ENCODE results near the gene RAI2.

Gene RAI2

DNA sequence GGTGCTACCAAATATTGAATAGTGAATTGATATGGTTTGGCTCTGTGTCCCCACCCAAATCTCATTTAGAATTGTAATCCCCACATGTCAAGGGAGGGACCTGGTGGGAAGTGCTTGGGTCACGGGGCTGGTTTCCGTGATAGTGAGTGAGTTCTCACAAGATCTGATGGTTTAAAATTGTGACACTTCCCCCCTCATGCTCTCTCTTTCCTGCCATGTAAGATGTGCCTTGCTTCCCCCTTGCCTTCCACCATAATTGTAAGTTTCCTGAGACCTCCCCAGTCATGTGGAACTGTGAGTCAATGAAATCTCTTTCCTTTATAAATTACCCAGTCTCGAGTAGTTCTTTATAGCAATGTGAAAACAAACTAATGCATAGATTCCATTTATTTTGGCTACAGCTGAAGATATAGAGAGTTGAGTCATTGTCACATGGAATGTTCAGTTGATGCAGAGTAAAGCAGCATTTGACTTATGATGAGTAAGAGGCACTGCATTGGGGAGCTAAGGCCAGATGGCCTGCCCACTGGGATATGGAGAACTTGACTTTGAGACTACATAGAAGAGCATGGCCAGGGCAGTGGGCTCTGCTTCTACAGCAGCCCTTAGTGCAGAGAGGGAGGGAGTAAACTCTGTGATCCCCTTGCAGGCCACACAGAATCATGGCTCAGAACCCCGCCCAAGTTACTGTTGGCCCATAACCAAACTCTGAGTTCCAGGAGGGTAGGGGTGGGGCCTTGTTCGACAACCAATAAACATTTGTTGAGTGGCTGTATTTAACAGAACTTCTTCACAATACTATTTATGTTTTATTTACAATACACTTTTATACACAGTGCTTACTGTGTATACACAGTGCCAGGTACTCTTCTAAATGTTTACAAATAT, 34.2 kb downstream of the RAI2 start:
- CTCF ChIA-PET, result no interaction called here

DNA sequence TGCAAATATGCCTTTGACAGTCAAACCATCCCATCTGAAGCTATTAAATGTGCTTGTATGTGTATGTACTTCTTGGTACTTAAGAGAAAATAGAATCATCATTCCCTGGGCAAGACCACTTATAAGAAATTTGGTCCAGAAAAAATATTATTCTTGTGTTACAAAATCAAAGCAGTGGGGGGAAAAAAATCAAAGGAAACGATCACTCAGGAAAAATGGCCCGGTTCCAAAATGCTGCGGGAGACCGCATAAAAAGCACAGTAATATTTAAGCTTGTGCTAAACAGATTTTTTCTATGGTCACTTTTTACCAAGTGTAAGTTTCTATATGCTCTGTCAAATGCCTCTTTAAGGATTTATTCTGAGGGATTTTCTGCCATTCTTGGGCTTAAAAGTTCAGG, 36.1 kb downstream of the RAI2 start:
- no peak for DNase-seq (ENCODE audit: extremely low spot score)
- CTCF ChIA-PET, result no interaction called here
- POLR2A ChIA-PET, result no interaction called here
- TF ChIP-seq FOXM1 (IDR thresholded peaks at IDR 0.05; ENCODE audit: borderline replicate concordance) (no peak), FOXK2 (IDR thresholded peaks at IDR 0.05) (no peak), HDGF (IDR thresholded peaks at IDR 0.05; ENCODE audit: borderline replicate concordance) (no peak), L3MBTL2 (conservative IDR thresholded peaks at IDR 0.05) (no peak), SP1 (IDR thresholded peaks at IDR 0.05) (no peak), FOXA1 (IDR thresholded peaks at IDR 0.05) (no peak), CTBP1 (IDR thresholded peaks at IDR 0.05; ENCODE audit: borderline replicate concordance) (no peak), LEF1 (IDR thresholded peaks at IDR 0.05; ENCODE audit: borderline replicate concordance) (no peak), ARNT (IDR thresholded peaks at IDR 0.05) (no peak), TARDBP (IDR thresholded peaks at IDR 0.05) (no peak)

More for the DNA sequence above, 34.2 kb downstream of the RAI2 start:
- DNase-seq (ENCODE audit: extremely low spot score), result no peak
- POLR2A ChIA-PET, result no interaction called here
- TF ChIP-seq SUZ12 (IDR thresholded peaks at IDR 0.05) (no peak), HDGF (IDR thresholded peaks at IDR 0.05; ENCODE audit: borderline replicate concordance) (no peak), BHLHE40 (IDR thresholded peaks at IDR 0.05; ENCODE audit: borderline replicate concordance) (no peak), L3MBTL2 (conservative IDR thresholded peaks at IDR 0.05) (no peak), ELF4 (IDR thresholded peaks at IDR 0.05) (no peak), SP1 (IDR thresholded peaks at IDR 0.05) (no peak), LEF1 (IDR thresholded peaks at IDR 0.05; ENCODE audit: borderline replicate concordance) (no peak), TARDBP (IDR thresholded peaks at IDR 0.05) (no peak), FOXM1 (IDR thresholded peaks at IDR 0.05; ENCODE audit: borderline replicate concordance) (no peak), ZNF384 (IDR thresholded peaks at IDR 0.05) (no peak), ARNT (IDR thresholded peaks at IDR 0.05) (no peak), CTBP1 (IDR thresholded peaks at IDR 0.05; ENCODE audit: borderline replicate concordance) (no peak), FOXA1 (IDR thresholded peaks at IDR 0.05) (no peak), NFRKB (IDR thresholded peaks at IDR 0.05) (no peak), FOXK2 (IDR thresholded peaks at IDR 0.05) (no peak)

DNA sequence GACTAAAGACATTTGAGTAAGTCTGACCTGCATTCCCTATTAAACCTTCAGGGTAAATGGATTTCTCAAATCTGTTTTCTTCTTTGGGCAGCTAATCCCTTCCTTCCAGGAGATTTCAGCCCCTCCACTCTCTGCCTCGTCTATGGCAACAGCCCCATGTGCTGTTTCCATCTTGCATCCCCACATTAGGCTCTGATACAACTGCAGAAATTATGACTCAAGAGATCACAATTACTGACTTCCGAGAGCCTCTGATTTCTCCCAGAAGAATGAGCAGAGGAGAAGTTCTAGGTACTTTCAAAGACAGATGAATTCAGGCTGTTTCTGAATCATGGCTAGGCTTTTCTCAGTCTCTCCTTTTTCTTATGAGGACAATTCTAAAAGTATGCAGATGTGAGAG, 38.7 kb downstream of the RAI2 start:
- POLR2A ChIA-PET, result no interaction called here
- no peak for DNase-seq (ENCODE audit: extremely low spot score)
- TF ChIP-seq ZNF384 (IDR thresholded peaks at IDR 0.05) (no peak), TARDBP (IDR thresholded peaks at IDR 0.05) (no peak), ARNT (IDR thresholded peaks at IDR 0.05) (no peak), LEF1 (IDR thresholded peaks at IDR 0.05; ENCODE audit: borderline replicate concordance) (no peak), FOXA1 (IDR thresholded peaks at IDR 0.05) (no peak), FOXK2 (IDR thresholded peaks at IDR 0.05) (no peak), SUZ12 (IDR thresholded peaks at IDR 0.05) (no peak), SP1 (IDR thresholded peaks at IDR 0.05) (no peak), BHLHE40 (IDR thresholded peaks at IDR 0.05; ENCODE audit: borderline replicate concordance) (no peak), ELF4 (IDR thresholded peaks at IDR 0.05) (no peak), CTBP1 (IDR thresholded peaks at IDR 0.05; ENCODE audit: borderline replicate concordance) (no peak), L3MBTL2 (conservative IDR thresholded peaks at IDR 0.05) (no peak), NFRKB (IDR thresholded peaks at IDR 0.05) (no peak)
- TF ChIP-seq, protein P1, sequence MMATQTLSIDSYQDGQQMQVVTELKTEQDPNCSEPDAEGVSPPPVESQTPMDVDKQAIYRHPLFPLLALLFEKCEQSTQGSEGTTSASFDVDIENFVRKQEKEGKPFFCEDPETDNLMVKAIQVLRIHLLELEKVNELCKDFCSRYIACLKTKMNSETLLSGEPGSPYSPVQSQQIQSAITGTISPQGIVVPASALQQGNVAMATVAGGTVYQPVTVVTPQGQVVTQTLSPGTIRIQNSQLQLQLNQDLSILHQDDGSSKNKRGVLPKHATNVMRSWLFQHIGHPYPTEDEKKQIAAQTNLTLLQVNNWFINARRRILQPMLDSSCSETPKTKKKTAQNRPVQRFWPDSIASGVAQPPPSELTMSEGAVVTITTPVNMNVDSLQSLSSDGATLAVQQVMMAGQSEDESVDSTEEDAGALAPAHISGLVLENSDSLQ (IDR thresholded peaks at IDR 0.05), result no peak
- CTCF ChIA-PET, result interaction anchor here (0.6 kb wide), 1 partner anchor 437 kb away, joined by 4 read pairs; no protein-coding TSS in a partner anchor

DNA sequence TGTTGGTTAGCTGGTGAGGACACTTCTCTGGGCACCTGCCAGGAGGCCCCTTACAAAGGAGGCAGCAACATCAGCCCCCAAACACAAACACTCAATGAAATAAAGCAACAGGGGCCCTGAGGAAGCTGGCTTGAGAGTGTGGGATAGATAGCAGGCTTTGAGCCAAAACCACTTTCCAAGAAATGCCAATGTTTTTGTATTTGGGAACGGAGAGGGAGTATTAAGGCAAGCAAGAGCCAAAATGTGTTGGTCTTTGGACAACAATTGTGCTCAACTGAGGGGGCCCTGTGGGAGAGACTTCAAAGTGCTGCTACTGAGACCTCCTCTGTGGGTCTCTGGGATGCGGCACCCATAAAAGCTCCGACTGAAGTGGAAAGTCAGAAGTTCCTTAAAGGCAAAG, 41.0 kb downstream of the RAI2 start:
- CTCF ChIA-PET, result no interaction called here
- no peak for DNase-seq (ENCODE audit: extremely low spot score)
- TF ChIP-seq TARDBP (IDR thresholded peaks at IDR 0.05), result no peak
- TF ChIP-seq FOXM1 (IDR thresholded peaks at IDR 0.05; ENCODE audit: borderline replicate concordance), result no peak
- TF ChIP-seq CTBP1 (IDR thresholded peaks at IDR 0.05; ENCODE audit: borderline replicate concordance), result no peak
- no peak for TF ChIP-seq BHLHE40 (IDR thresholded peaks at IDR 0.05; ENCODE audit: borderline replicate concordance)
- TF ChIP-seq FOXA1 (IDR thresholded peaks at IDR 0.05), result no peak
- no peak for TF ChIP-seq L3MBTL2 (conservative IDR thresholded peaks at IDR 0.05)
- no peak for TF ChIP-seq SP1 (IDR thresholded peaks at IDR 0.05)
- POLR2A ChIA-PET, result no interaction called here

DNA sequence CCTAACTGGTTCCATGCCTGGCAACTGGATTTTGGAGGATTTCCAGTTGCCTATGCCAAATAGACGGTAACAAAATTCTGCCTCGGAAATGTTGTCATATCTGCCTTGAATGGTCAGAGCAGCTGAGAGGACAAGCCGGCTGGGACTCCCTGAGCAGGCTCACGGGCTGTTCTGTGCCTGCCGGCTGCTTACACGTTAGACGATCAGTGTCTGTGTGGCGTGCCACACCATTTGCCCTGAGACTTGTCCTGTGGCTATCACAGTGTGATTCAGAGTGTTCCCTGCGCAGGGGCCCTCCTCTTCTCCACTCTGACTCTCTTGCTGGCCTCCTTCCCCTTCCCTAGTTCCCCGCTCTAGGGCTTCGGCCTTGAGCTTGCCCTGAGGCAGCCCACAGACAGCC, 42.4 kb downstream of the RAI2 start:
- no peak for TF ChIP-seq BHLHE40 (IDR thresholded peaks at IDR 0.05; ENCODE audit: borderline replicate concordance)
- TF ChIP-seq, protein P1 (IDR thresholded peaks at IDR 0.05), result no peak
- ChIA-PET POLR2A (no interaction called here), CTCF (interaction anchor here (0.6 kb wide), 1 partner anchor 141 kb away, joined by 3 read pairs; no protein-coding TSS in a partner anchor)
- no peak for DNase-seq (ENCODE audit: extremely low spot score)

DNA sequence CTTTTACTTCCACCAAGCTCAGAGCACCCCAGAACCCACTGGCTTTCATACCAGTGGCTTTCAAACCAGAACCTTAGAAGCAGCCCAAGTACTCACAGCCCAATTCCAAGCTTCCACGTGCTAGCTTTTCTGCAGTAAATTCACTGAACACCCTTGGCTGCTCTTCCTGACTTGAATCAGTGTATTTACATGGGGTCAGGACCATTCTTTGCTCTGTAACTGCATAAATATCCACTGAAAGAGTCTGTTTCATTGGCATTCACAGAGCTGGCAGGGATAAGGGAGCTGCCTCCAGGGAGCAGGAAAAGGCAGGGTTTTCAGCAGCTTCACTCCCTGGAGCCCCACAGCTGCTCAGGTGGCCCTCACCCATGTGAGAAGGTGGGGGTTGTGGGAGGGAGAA, 43.8 kb downstream of the RAI2 start:
- POLR2A ChIA-PET, result no interaction called here
- TF ChIP-seq FOXK2 (IDR thresholded peaks at IDR 0.05), result no peak
- TF ChIP-seq ELF4 (IDR thresholded peaks at IDR 0.05), result no peak
- no peak for TF ChIP-seq NFRKB (IDR thresholded peaks at IDR 0.05)
- TF ChIP-seq L3MBTL2 (conservative IDR thresholded peaks at IDR 0.05), result no peak
- TF ChIP-seq HDGF (IDR thresholded peaks at IDR 0.05; ENCODE audit: borderline replicate concordance), result no peak
- TF ChIP-seq LEF1 (IDR thresholded peaks at IDR 0.05; ENCODE audit: borderline replicate concordance), result no peak
- TF ChIP-seq, protein P1 (IDR thresholded peaks at IDR 0.05), result no peak
- no peak for TF ChIP-seq FOXM1 (IDR thresholded peaks at IDR 0.05; ENCODE audit: borderline replicate concordance)
- TF ChIP-seq TARDBP (IDR thresholded peaks at IDR 0.05), result no peak
- TF ChIP-seq SP1 (IDR thresholded peaks at IDR 0.05), result no peak
- no peak for TF ChIP-seq FOXA1 (IDR thresholded peaks at IDR 0.05)
- no peak for TF ChIP-seq SUZ12 (IDR thresholded peaks at IDR 0.05)
- TF ChIP-seq ARNT (IDR thresholded peaks at IDR 0.05), result no peak
- TF ChIP-seq BHLHE40 (IDR thresholded peaks at IDR 0.05; ENCODE audit: borderline replicate concordance), result no peak
- TF ChIP-seq CTBP1 (IDR thresholded peaks at IDR 0.05; ENCODE audit: borderline replicate concordance), result no peak
- TF ChIP-seq ZNF384 (IDR thresholded peaks at IDR 0.05), result no peak
- CTCF ChIA-PET, result no interaction called here
- no peak for DNase-seq (ENCODE audit: extremely low spot score)
